OCI-M1 (cell line): ENCODE results near the gene SUMO3.

Experiments used
- DNase-seq: peaks from one replicate; lab custom pipeline; 2025; lab: John Stamatoyannopoulos, UW

Gene SUMO3

GRCh38 chr21:44758781-44759627 is 58.9 kb downstream of the SUMO3 start:
- DNase-seq, result no peak

- no peak for DNase-seq
These were observed 59.7 kb downstream of the SUMO3 start for GRCh38 chr21:44758141-44758561.

- DNase-seq, result no peak
These were observed 60.1 kb downstream of the SUMO3 start for GRCh38 chr21:44757731-44758130.

GRCh38 chr21:44756423-44757185 is 61.3 kb downstream of the SUMO3 start:
- DNase-seq, result no peak
